Measurements from ENCODE around the gene PDE4A. TPM values are rescaled to one million over a fixed set of nuclear protein-coding genes. Genes with fewer than 3 reads are reported as not detected.

PDE4A gene
- total and polyA plus RNA-seq, 10 of the 15 experiments (the other 5 are each of a cell fraction or from before 2014, with no cell fraction given), result 0.24 to 13.3 (median 4.9) TPM

- TF ChIP-seq, protein P1, sequence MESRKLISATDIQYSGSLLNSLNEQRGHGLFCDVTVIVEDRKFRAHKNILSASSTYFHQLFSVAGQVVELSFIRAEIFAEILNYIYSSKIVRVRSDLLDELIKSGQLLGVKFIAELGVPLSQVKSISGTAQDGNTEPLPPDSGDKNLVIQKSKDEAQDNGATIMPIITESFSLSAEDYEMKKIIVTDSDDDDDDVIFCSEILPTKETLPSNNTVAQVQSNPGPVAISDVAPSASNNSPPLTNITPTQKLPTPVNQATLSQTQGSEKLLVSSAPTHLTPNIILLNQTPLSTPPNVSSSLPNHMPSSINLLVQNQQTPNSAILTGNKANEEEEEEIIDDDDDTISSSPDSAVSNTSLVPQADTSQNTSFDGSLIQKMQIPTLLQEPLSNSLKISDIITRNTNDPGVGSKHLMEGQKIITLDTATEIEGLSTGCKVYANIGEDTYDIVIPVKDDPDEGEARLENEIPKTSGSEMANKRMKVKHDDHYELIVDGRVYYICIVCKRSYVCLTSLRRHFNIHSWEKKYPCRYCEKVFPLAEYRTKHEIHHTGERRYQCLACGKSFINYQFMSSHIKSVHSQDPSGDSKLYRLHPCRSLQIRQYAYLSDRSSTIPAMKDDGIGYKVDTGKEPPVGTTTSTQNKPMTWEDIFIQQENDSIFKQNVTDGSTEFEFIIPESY (IDR thresholded peaks at IDR 0.05), result no peak
- TF ChIP-seq ATF7 (IDR thresholded peaks at IDR 0.05; ENCODE audit: low read depth) (peak; percentile 46; the same call in 1 of the 2 replicates), GATAD2B (conservative IDR thresholded peaks at IDR 0.05; ENCODE audit: low read depth) (no peak; the same call in 1 of the 2 replicates), MXI1 (IDR thresholded peaks at IDR 0.05; ENCODE audit: low read depth, low read length) (peak; percentile 93), CHD4 (IDR thresholded peaks at IDR 0.05) (no peak), MYC (IDR thresholded peaks at IDR 0.05; ENCODE audit: insufficient read depth, insufficient read length, insufficient replicate concordance, low read length, severe bottlenecking) (peak; percentile 61), ESRRA (IDR thresholded peaks at IDR 0.05; ENCODE audit: low read length) (no peak), LARP7 (IDR thresholded peaks at IDR 0.05) (0 out of 2 replicates have a peak, but pooled peaks have one; percentile 7), ATF3 (IDR thresholded peaks at IDR 0.05; ENCODE audit: borderline replicate concordance, extremely low read depth, low read depth, low read length) (no peak), IKZF1 (conservative IDR thresholded peaks at IDR 0.05) (peak; percentile 77), POU2F2 (IDR thresholded peaks at IDR 0.05; ENCODE audit: borderline replicate concordance, low read depth, low read length) (no peak), CBX3 (IDR thresholded peaks at IDR 0.05; ENCODE audit: borderline replicate concordance, low read depth) (no peak), PAX8 (IDR thresholded peaks at IDR 0.05) (no peak), DPF2 (IDR thresholded peaks at IDR 0.05) (no peak; the same call in 1 of the 2 replicates), ZZZ3 (IDR thresholded peaks at IDR 0.05; ENCODE audit: control insufficient read depth, insufficient read length, low read depth) (no peak), TCF7 (IDR thresholded peaks at IDR 0.05; ENCODE audit: borderline replicate concordance) (no peak), RAD21 (IDR thresholded peaks at IDR 0.05; ENCODE audit: insufficient read depth, low read depth, low read length) (no peak), SMC3 (IDR thresholded peaks at IDR 0.05; ENCODE audit: borderline replicate concordance, low read length) (no peak), ZNF687 (IDR thresholded peaks at IDR 0.05) (peak; percentile 26), NFYB (IDR thresholded peaks at IDR 0.05; ENCODE audit: insufficient read depth, low read depth, low read length) (no peak)
- TF ChIP-seq, protein P2, sequence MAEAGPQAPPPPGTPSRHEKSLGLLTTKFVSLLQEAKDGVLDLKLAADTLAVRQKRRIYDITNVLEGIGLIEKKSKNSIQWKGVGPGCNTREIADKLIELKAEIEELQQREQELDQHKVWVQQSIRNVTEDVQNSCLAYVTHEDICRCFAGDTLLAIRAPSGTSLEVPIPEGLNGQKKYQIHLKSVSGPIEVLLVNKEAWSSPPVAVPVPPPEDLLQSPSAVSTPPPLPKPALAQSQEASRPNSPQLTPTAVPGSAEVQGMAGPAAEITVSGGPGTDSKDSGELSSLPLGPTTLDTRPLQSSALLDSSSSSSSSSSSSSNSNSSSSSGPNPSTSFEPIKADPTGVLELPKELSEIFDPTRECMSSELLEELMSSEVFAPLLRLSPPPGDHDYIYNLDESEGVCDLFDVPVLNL (IDR thresholded peaks at IDR 0.05; ENCODE audit: low read depth, low read length), result no peak
These were observed 493 bp upstream of the PDE4A start (continued) for GRCh38 chr19:10419646-10420443.

Data from GM12878 (cell line).